CD4-positive, CD25-positive, alpha-beta regulatory T cell (primary cell): Measurements from ENCODE around the gene POMT2. TPM values are rescaled to one million over a fixed set of nuclear protein-coding genes. Genes with fewer than 3 reads are reported as not detected.

Experiments
- ATAC-seq, 2 donors: fragments of 150-1000 bp; cut with Tn5 transposase; one replicate each; pipeline ENCODE4 v1.10.0; 2021; ENCODE audit warnings: low read depth in 2 of 2, moderate number of reproducible peaks in 2 of 2, moderate library complexity in 1 of 2
- DNase-seq, 3 donors: peaks; one replicate each; pipeline versions ENCODE4 v3.0.0 to v3.0.0-alpha.2; 2012 to 2022; ENCODE audit warnings: mixed read lengths in 1 of 3
- H3K27ac ChIP-seq: one replicate; pipeline ENCODE4 v1.7.0; 2013; ENCODE audit warnings: mild to moderate bottlenecking, low read length; ENCODE audit not compliant: insufficient read depth, poor library complexity, severe bottlenecking
- H3K27me3 ChIP-seq: one replicate; pipeline ENCODE4 v1.7.0; 2013; ENCODE audit warnings: low read length; ENCODE audit not compliant: control insufficient read depth, insufficient read depth
- H3K36me3 ChIP-seq: one replicate; pipeline ENCODE4 v1.7.0; 2013; ENCODE audit warnings: mild to moderate bottlenecking, low read length, moderate library complexity; ENCODE audit not compliant: control insufficient read depth, insufficient read depth
- H3K4me1 ChIP-seq: 2 replicates; pipeline ENCODE4 v1.7.0; 2013; ENCODE audit warnings: mild to moderate bottlenecking, low read length; ENCODE audit not compliant: insufficient read depth, control insufficient read depth, poor library complexity, severe bottlenecking
- H3K4me3 ChIP-seq: one replicate; pipeline ENCODE4 v1.7.0; 2013; ENCODE audit warnings: low read depth, mild to moderate bottlenecking, low read length, moderate library complexity
- H3K9me3 ChIP-seq, 2 experiments: 1 replicate in 1 of 2; 2 replicates in 1 of 2; pipeline ENCODE4 v1.7.0; 2013; ENCODE audit warnings: low read length in 2 of 2, mild to moderate bottlenecking in 1 of 2, moderate library complexity in 1 of 2; ENCODE audit not compliant: control insufficient read depth in 2 of 2
- H3K27ac Mint-ChIP-seq, 3 donors: one replicate each; pipeline ENCODE4 v1.8.0; 2020 to 2022; ENCODE audit warnings: mild to moderate bottlenecking in 3 of 3, mixed read lengths in 3 of 3, moderate library complexity in 2 of 3
- H3K27me3 Mint-ChIP-seq: one replicate; pipeline ENCODE4 v1.8.0; 2022; ENCODE audit warnings: mild to moderate bottlenecking, mixed read lengths
- H3K36me3 Mint-ChIP-seq: one replicate; pipeline ENCODE4 v1.8.0; 2020; ENCODE audit warnings: mixed read lengths
- H3K4me1 Mint-ChIP-seq, 4 donors: one replicate each; pipeline ENCODE4 v1.8.0; 2020 to 2022; ENCODE audit warnings: mixed read lengths in 4 of 4, mild to moderate bottlenecking in 1 of 4
- H3K4me3 Mint-ChIP-seq, 4 donors: one replicate each; pipeline ENCODE4 v1.8.0; 2020 to 2022; ENCODE audit warnings: mild to moderate bottlenecking in 4 of 4, mixed read lengths in 4 of 4, moderate library complexity in 3 of 4
- H3K9me3 Mint-ChIP-seq, 7 donors: one replicate each; pipeline ENCODE4 v1.8.0; 2020 to 2022; ENCODE audit warnings: mixed read lengths in 7 of 7, mild to moderate bottlenecking in 3 of 7, moderate library complexity in 2 of 7
- polyA plus RNA-seq, 4 donors: library from polyadenylated mRNA; unstranded; fragments of 300-500 nt; fragmentation: Illumina TruSeq; gene quantifications; one replicate each; pipeline ENCODE4 v1.2.3, GENCODE V29; 2021
- total RNA-seq: library from RNA; stranded (reverse); gene quantifications from one replicate; pipeline ENCODE4 v1.2.3, GENCODE V29; 2022

The POMT2 gene
- total and polyA plus RNA-seq, 5 donors from 2014 or later = 0.53 to 11.3 (median 1.9) TPM

DNA sequence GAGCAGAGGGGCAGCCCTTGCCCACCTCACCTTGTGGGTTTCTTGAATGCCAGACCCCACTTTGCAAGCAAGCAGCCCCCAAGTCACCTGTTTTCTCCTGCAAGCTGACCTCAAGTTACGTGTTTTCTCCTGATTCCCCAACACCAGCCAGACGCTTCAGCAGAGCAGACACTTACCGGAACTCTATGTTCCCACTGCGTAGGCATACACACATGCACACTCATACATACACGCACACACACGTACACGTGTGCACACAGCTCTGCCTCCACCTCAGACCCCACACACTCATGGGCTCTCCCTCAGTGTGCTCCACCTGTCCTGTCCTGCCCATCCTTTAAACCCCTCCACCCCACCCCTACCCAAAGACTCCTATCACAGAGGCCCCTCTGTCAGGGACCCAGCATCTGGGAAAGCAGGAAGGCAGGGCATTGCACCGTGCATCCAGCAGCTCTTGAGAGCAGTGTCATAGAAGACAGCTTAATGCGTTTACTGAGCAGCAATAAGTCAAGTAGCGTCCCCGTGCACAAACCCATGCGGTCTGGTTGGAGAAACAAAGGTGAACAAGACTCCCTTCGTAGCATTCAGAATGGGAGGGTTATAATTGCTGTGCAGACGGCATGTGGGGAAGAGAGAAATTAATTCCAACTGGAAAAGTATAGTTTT lies 94.7 kb downstream of the POMT2 start:
- Histone ChIP-seq H3K36me3 (no peaks in the 10 kb centered on the region), H3K27ac (no peak overlapping the region), H3K4me1 (no peaks in the 10 kb centered on the region), H3K27me3 (no peaks in the 10 kb centered on the region), H3K4me3 (no peak overlapping the region), H3K9me3 (no peaks in the 10 kb centered on the region)
- H3K27ac Mint-ChIP-seq = no peak overlapping the region
- H3K4me3 Mint-ChIP-seq = no peak overlapping the region
- ATAC-seq = no peak
- peaks cover 8% of the 10 kb centered on the region for H3K27me3 Mint-ChIP-seq
- H3K9me3 Mint-ChIP-seq = peaks cover 0 to 3% (median 0%) of the 10 kb centered on the region in 7 donors
- H3K4me1 Mint-ChIP-seq = peaks cover 0 to 4% (median 0%) of the 10 kb centered on the region in 4 donors
- no peaks in the 10 kb centered on the region for H3K36me3 Mint-ChIP-seq
- no peak for DNase-seq

DNA sequence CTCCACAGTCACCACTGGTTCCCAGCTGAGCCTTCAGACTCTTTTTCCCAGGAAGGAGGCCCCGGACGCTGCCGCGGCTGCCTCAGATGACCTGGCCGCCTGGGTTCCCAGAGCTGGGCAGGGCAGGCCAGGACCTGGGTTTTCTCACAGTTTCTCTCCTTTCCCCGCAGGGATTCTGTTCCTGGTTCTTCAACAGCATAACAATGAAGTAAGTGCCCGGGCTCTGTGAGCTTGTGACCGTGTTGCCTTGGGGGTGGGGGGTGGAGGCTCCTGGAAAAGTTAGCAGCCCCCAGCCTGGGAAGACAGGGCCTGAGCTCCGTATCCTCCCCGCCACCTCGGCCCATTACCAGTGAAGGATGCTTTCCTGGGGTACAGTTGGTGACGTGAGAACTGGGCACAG lies 95.4 kb downstream of the POMT2 start:
- Histone ChIP-seq H3K4me3 (no peak overlapping the region), H3K27me3 (no peaks in the 10 kb centered on the region), H3K36me3 (no peaks in the 10 kb centered on the region), H3K27ac (no peak overlapping the region), H3K9me3 (no peaks in the 10 kb centered on the region), H3K4me1 (no peaks in the 10 kb centered on the region)
- H3K4me3 Mint-ChIP-seq = no peak overlapping the region
- peaks cover 8% of the 10 kb centered on the region for H3K27me3 Mint-ChIP-seq
- H3K9me3 Mint-ChIP-seq = peaks cover 0 to 3% (median 0%) of the 10 kb centered on the region in 7 donors
- peaks cover 0 to 4% (median 0%) of the 10 kb centered on the region in 4 donors for H3K4me1 Mint-ChIP-seq
- no peak for DNase-seq
- no peak for ATAC-seq
- H3K27ac Mint-ChIP-seq = no peak overlapping the region
- no peaks in the 10 kb centered on the region for H3K36me3 Mint-ChIP-seq

Other genes starting within 250 kb of the POMT2 start
- gene CIPC, start 222.6 kb downstream of the POMT2 start, total RNA-seq = 12.3 TPM
- gene CIPC, start 222.6 kb downstream of the POMT2 start, polyA plus RNA-seq = 10 to 100 TPM; 11.4 to 14.2 (median 12.5) TPM
- gene ZDHHC22, start 179.1 kb downstream of the POMT2 start, total RNA-seq = not detected
- gene ZDHHC22, start 179.1 kb downstream of the POMT2 start, polyA plus RNA-seq = not detected
- 1.2 TPM for gene TMEM63C, start 139.1 kb downstream of the POMT2 start, total RNA-seq
- not detected for gene TMEM63C, start 139.1 kb downstream of the POMT2 start, polyA plus RNA-seq
- not detected for gene NGB, start 49.7 kb downstream of the POMT2 start, total RNA-seq
- gene NGB, start 49.7 kb downstream of the POMT2 start, polyA plus RNA-seq = not detected
- 5.2 TPM for gene GSTZ1, start 153 bp upstream of the POMT2 start, total RNA-seq
- 10 to 100 TPM in 1 of 4 donors, 1 to 10 TPM in 3; 5.5 to 10.0 (median 9.1) TPM for gene GSTZ1, start 153 bp upstream of the POMT2 start, polyA plus RNA-seq
- 10.5 TPM for gene TMED8, start 56.2 kb upstream of the POMT2 start, total RNA-seq
- gene TMED8, start 56.2 kb upstream of the POMT2 start, polyA plus RNA-seq = 1 to 10 TPM; 4.3 to 5.0 (median 4.9) TPM
- gene SAMD15, start 56.5 kb upstream of the POMT2 start, total RNA-seq = 0.42 TPM
- not detected for gene SAMD15, start 56.5 kb upstream of the POMT2 start, polyA plus RNA-seq
- gene NOXRED1, start 102.6 kb upstream of the POMT2 start, total RNA-seq = 0.39 TPM
- under 1 TPM in 2 of 4 donors, not detected in 2; 0.37 to 0.51 TPM for gene NOXRED1, start 102.6 kb upstream of the POMT2 start, polyA plus RNA-seq
- gene VIPAS39, start 136.7 kb upstream of the POMT2 start, total RNA-seq = 16.6 TPM
- 10 to 100 TPM; 12.4 to 14.6 (median 13.4) TPM for gene VIPAS39, start 136.7 kb upstream of the POMT2 start, polyA plus RNA-seq
- 66.9 TPM for gene AHSA1, start 137.2 kb upstream of the POMT2 start, total RNA-seq
- gene AHSA1, start 137.2 kb upstream of the POMT2 start, polyA plus RNA-seq = 100 to 1,000 TPM; 105 to 134 (median 122) TPM
- not detected for gene ISM2, start 177.9 kb upstream of the POMT2 start, total RNA-seq
- not detected for gene ISM2, start 177.9 kb upstream of the POMT2 start, polyA plus RNA-seq